GM21723 (cell line): ENCODE measurements around the gene ANKRD24.
"Not testable (repeated sequence)": the region's sequence is repeated elsewhere in the genome, so short reads cannot be mapped to it uniquely, and the experiment has no call there.

Experiments used
- ATAC-seq: cut with Tn5 transposase; IDR thresholded peaks from one replicate; pipeline ENCODE4 v1.9.1; 2021; ENCODE audit warnings: mild to moderate bottlenecking, moderate library complexity; ENCODE audit not compliant: unreplicated experiment

ANKRD24 gene

DNA sequence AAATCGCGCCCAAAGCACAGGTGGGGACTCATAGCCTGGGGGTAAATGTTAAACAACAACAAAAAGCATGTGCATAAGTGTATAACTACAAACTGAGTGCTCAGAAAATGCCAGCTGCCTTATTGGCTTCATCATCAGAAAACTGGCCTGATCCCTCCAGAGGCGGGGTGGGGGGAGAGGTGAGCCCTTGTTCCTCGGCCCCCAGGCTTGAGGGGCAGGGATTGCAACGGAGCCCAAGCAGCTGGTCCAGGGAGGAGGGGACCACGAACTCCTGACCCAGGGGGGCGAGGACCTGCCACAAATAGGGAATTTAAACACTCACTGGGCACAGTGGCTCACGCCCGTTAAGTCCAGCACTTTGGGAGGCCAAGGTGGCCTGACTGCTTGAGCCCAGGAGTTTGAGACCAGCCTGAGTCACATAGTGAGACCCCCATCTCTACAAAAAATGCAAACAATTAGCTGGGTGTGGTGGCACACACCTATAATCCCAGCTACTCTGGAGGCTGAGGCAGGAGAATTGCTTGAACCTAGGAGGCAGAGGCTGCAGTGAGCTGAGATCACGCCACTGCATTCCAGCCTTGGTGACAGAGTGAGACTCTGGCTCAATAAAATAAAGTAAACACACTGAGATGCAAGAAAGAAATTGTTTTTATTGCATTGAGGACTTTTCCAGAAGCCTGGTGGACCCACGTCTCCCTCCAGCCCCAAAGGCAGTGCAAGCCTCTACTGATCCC, 8.8 kb upstream of the ANKRD24 start:
- no peak for ATAC-seq

DNA sequence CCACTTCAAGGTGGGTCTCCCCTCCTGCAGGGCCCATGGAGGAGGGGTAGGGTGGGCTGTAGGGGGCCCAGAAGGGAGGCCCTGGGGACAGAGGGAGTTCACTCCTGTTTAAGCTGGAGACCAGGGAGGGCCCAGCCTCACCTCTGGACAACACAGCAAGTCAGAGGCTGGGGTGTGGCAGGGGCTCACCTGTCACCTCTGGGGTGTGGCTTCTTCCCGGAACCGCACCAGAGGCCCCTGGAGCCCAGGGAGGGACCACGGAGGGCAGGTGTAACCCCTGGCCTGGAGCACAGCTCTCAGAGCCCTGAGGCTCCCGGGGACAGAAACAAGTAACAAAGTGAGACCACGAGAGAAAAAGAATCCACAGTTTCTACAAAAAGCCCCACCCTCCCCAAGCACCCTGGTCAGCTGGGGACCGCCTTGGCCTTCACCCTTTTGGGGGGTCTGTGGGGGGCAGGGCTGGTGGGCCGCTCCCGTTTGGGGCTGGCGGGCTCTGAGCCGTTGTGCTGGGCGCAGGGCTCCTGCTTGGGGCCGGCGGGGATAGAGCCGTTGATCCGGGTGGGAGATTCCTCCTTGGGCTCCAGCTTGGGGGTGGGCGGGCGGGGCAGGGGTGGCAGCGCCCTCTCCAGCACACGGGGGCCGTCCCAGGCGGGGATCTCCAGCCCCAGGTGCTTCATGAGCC, 8.1 kb upstream of the ANKRD24 start:
- no peak for ATAC-seq

DNA sequence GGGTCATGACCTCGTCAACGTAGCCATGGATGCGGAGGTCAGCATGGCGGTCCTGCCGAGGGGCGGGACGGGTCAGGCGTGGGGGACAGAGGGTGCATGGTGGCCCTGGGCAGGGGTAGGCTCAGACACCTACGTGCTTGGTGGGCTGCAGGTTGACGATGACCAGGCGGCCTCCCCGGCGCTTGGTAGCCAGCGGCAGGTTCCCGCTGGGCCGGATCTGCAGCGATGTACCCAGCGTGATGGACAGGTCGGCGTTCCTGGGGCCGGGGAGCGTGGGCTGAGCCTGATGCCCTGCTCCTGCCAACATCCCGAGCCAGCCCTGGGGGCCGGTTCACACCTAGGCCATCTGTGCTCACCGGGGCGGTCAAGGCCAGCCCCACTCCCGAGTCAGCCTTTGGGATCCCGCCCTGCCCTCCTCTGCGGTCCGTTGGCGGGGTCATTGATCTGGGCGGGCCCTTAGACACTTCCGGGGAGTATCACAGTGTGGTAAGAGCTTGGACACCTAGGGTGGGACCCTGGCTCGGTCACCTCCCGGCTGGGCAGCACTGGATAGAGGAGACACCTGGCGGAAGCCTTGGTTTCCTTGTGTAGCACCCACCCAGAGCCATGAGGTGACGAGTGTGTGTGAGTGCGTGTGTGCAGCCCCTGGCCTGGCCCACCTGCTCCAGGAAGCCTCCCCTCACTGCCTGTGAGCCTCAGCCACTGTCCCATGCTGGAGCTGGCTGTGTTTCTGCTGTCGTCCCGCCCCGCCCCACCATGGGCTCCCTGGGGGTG, 7.4 kb upstream of the ANKRD24 start:
- ATAC-seq: no peak

DNA sequence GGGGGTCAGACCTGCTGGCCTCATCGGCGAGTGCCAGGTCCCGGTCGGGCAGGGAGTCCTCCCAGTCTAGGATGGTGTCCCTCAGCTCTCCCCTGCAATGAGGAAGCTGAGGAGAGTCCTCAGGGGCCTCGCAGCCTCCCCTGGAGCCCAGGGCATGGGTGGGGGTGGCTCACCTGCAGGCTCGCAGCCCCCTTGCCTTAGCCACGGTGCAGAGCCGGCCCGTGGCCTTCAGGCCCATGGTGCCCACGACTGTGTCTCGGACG, 6.9 kb upstream of the ANKRD24 start:
- ATAC-seq: no peak

DNA sequence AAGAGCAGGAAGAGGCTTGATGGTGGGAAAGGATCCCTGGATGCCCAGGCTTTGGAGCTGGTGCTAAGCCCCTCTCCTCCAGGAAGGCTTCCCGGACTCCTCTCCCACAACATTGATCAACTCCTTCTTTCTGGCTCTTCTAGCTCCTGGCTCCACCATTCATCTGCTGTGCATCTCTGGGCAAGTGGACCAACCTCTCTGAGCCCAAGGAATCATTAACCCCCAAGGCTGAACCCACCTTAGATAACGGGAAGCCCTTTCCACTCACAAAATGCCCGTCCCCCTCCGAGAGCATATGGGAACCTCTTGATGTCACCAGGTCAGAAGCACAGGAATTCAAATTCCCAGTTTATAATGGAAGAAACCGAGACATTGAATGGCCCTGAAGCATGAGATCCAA, 5.3 kb upstream of the ANKRD24 start:
- no peak for ATAC-seq

DNA sequence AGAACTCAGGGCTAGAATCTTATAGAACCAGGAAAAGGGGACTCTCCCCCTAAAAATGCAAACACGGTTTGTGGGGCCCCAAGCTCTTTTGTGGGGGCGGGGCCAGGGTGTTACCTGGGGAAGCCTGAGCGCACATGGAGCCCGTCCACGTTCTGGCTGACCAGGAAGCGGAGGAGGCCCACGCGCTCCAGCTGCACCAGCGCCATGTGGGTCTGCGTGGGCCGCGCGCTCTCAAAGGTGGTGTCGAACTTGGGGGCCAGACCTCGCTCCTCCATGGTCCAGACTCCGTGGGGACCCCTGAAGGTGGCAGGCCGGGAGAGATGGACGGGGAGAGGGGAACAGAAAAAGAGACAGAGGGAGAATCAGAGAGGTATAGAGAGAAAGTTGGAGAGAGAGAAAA, 3.5 kb upstream of the ANKRD24 start:
- no peak for ATAC-seq

DNA sequence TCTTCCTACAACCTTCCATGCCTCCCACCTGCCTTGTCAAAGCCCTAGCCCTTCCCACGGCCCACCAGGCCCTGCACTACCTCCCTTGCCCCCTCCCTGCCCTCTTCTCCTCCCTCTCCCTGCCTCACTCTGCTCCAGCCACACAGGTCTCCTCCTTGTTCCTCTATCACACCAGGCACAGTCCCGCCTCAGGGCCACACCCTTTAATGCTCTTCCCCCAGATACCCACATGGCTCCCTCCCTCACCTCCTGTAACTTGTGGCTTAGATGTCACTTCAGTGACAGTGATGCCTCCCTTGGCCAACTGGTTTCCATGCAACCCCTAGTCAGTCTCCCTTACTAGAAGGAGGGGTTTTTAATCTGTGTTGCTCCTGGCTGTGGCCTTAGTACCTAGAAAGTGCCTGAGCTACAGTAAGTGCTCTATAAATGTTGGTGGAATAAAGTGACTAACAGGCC, 1.4 kb upstream of the ANKRD24 start:
- ATAC-seq: no peak

DNA sequence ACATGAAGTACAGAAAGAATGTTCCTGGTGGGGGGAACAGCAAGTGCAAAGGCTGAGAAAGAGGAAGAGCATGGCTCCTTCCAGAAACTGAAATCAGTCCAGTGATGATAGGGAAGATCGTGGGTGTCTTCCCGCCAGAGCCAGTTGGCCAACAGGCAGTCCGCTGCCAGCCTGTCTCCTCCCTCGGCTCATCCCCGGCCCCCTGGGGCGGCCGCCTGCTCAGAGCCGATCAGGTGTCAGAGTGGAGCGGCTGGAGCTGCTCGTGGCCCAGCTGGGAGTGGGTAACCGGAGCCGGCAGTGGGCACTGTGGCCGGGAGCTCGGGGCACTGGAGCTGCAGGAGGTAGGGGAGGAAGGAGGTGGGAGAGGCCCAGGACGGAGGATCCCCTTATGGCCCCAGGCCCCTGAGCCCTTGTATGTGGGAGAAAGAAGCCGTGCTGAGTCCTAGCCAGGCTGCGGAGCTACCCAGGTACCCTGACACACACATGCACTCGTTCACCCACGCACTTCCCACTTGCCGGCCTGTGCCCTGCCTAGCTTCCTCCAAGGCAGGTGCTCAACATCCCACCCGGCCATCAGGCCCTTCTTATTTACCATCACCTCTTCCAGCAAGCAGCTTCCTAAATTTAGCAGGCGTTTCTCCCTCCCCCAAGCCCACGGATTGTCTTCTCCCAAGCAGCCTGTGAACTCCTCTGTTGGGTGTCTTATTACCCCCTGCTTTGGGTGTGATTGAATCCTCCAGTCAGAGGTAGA, 1.7 kb downstream of the ANKRD24 start:
- no peak for ATAC-seq

DNA sequence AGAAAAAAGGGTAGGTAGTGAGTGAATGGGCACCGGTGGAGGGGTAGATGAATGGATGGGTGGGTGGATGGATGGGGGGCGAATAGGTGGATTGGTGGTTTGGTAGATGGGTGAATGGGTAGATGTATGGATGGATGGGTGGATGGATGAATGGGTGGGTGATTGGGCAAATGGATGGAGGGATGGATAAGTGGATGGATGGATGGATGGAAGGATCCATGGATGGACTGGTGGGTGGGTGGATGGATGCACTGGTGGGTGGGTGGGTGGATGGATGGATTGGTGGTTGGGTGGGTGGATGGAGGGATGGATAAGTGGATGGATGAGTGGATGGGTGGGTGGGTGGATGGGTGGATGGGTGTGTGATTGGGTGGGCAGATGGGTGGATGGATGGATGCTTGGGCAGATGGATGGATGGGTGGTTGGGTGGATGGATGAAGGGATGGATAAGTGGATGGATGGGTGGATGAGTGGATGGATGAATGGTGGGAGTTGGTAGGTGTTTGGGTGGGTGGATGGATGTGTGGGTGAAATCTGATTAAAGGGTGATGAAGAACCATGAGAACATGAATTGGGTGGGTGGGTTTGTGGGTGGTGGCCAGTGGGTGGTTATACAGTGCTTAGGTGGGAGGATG, 2.3 kb downstream of the ANKRD24 start:
- no peak for ATAC-seq

DNA sequence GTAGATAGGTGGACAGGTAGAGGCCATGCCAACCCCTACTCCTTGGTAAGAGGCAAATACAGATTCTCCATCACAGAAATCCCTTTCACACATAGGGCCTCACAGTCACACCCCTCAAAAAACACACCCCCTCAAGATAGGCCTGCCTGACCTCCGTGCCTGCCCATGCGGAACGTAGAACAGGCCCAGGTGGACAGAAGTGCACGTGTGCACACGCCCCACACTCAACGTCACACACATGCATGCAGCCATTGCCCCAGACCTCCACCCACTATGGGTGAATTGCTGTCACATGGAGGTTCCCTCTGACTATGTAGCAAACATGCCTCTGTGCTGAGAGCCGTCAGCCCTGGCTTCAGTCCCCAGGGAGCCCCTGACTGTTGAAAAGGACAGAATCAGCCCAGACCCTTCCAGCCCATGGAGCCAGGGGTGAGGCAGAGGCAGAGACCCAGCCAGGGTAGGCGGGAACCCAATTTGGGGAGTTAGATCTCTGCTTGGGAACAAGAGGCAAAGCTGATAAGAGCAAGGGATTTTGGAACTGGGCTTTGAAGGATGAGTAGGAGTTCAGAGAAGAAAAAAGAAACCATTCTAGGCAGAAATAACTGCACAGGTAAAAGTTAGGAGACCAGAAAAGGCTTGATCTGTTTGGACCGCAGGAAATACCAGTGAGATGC, 3.1 kb downstream of the ANKRD24 start:
- no peak for ATAC-seq

DNA sequence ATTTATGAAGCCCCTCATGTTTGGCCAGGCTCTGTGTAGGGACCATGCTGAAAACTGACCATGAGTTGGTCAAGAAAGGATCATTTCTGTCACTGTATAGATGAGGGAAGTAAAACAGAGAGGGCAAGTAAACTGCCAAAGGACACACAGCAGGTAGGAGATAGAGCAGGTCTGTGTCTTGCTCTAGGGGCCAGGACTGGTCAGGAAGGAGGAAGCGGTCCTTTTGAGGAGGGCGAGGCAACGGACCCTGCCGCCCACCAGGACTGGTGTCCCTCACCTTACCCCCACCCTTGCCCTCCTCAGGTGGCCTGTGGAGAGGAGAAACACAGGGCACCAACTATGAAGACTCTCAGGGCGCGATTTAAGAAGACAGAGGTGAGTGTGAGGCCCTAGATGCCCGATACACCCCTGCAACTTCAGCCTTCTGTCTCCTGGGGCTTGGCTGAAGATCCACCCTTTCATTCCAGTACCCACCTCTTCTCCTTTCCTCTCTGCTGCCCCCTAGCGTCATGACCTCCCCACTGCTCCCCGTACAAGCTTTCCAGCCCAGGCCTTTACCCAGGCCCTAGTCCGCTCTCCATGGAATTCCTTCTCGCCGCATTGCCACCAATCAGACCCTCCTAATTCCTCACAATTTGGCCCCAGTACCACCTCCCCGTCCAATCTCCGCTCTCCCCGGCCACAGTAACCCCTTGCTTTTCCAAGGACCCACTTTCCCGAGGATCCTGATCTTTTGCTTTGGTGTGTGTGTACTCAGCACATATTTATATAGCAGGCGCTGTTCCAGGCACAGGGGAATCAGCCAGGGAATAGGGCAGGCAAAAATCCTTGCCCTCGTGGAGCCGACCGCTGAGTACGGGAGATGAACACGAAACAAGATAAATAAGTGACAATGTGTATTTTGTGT, 3.9 kb downstream of the ANKRD24 start:
- no peak for ATAC-seq

DNA sequence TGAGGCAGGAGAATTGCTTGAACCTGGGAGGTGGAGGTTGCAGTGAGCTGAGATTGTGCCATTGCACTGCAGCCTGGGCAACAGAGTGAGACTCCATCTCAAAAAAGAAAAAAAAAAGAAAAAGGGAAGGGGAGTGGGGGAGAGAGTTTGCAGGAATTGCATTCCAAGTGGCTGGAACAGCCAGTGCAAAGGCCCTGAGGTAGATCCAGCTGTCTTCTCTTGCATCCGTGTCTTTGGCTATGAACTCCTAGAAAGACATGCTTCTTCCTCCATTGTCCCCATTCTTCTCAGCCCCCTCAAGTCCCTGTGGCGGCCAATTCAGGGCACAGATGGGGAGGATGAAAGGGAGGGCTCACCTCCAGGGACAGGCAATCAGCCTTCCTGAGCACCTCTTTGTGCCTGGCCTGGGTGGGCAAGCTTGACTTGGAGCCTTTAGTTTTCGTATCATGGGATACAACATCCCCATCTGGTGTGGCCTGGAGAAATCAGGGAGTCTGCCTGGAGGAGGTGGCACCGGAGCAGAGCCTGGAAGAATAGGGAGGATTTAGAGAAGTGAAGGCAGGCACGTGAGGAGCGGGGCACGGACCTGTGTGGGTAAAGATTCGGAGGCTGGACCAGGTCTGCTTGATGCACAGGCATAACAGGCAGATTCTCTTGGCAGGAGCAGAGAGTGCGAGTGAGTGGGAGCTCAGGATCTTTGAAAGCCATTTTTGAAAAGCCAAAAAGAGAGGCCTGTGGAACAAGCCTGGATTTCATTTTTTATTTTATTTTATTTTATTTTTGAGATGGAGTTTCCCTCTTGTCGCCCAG, 5.0 kb downstream of the ANKRD24 start:
- ATAC-seq: no peak

DNA sequence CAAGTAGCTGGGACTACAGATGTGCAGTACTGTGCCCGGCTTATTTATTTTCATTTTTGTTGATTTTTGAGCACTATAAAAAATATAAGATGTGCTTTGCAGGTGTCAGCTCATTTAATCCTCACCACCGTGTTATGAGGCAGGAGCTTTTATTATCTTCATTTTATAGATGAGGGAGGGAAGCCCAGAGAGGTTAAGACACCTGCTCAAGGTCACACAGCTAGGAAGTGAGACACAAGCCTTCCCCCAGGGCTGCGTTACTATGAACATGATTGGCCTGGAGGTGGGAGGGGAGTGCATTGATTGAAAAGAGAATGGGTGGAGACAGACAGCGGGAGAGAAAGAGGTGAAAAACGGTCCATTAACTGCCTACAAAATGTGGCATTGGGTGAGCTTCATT, 7.2 kb downstream of the ANKRD24 start:
- ATAC-seq: no peak

DNA sequence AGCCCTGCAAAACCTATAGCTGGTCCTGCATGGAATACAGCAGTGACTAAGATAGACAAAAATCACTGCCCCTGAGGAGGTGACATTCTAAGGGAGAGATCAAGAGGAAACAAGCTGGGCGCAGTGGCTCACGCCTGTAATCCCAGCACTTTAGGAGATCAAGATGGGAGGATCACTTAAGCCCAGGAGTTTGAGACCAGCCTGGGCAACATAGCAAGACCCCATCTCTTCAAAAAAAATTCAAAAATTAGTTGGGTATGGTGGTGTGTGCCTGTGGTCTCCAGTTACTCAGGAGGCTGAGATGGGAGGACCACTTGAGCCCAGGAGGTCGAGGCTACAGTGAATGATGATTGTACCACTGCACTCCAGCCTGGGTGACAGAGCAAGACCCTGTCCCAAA, 10.0 kb downstream of the ANKRD24 start:
- ATAC-seq: not testable (repeated sequence)

DNA sequence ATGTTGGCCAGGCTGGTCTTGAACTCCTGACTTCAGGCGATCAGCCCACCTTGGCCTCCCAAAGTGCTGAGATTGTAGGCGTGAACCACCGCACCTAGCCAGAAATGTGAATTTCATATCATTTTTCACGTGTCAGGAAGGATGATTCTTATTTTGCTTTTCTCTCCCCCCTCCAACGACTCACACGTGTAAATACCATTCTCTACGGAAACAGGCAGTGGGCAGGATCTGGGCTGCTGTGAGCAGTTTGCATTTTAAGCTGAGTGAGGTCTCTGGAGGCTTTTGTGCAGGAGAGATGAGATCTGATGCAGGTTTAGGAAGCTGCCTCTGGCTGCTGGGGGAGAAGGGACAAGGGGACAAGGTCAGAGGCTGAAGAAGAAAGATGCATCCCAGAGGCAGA, 11.9 kb downstream of the ANKRD24 start:
- no peak for ATAC-seq

DNA sequence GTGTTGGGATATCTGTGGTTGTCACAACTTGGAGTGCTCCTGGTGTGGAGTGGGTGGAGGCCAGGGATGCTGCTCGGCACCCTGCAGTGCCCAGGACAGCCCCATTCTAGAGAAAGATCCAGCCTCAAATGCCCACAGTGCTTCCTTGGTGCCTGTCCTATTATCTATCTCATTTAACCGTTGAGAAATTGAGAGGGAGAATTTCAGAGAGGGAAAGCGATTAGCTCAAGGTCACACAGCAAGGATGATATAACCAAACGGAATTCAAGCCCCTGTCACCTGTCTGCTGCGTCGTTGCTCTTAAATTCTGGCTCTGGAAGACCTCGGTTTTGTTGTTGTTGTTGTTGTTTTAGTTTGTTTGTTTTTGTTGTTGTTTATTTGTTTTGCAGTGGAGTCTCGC, 13.5 kb downstream of the ANKRD24 start:
- ATAC-seq: no peak

DNA sequence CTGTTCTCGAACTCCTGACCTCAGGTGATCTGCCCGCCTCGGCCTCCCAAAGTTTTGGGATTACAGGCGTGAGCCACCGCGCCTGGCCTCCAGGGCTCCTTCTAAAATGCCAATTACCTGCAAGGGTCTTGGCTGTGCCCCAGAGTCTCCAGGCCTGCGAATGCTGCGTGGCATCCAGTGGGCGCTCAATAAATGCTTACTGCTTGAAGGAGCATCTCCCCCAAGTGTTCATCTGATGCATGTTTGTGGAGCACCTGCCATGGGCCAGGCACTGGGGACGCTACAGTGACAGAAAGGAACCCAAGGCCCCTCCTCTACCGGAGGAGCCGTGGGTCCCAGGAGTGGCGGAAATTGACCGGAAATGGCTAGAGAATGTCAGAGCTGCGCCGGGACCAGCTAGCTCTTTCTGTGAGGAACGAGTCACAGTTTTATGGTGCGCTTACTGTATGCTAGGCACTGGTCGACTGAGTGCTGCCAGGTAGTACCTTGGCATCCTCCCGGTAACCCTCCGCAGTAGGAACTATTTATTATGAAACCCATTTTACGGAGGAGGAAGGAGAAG, 14.2 kb downstream of the ANKRD24 start:
- no peak for ATAC-seq

DNA sequence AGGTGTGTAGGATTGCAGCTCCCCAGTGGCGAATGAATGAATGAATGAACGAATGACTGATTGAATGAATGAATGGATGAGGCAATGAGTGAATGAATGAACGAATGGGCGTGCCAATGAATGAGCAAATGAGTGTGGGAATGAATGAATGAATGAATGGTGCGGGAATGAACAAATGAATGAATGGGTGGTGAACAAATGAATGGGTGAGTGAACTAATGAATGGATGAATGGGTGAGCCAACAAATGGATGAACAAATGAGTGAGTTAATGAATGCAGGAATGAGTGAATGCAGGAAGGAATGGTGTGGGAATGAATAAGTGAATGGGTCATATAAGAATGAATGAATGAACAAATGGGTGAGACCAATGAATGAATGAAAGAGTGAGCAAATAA, 14.7 kb downstream of the ANKRD24 start:
- no peak for ATAC-seq
